OCI-LY3 (cell line): ENCODE measurements around the gene LYRM9.
"Not testable (repeated sequence)": the region's sequence is repeated elsewhere in the genome, so short reads cannot be mapped to it uniquely, and the experiment has no call there.

ENCODE experiments used
- H2AFZ ChIP-seq: fragments of 200-600, 300-600 bp; shearing (Covaris generic); 2 replicates; pipeline ENCODE4 v1.6.0; 2014; ENCODE audit warnings: antibody characterized with exemption, low read depth, low read length
- H3K27ac ChIP-seq: fragments of 200-600, 300-600 bp; sonication (generic); 2 replicates; pipeline ENCODE4 v1.5.1; 2014; ENCODE audit warnings: mild to moderate bottlenecking, low read length, moderate library complexity, mixed read lengths
- H3K27me3 ChIP-seq: fragments of 200-600, 300-600 bp; sonication (generic); 2 replicates; pipeline ENCODE4 v1.6.1; 2014; ENCODE audit warnings: low read depth, low read length, mixed read lengths
- H3K36me3 ChIP-seq: fragments of 200-600, 300-600 bp; sonication (generic); replicated peaks from 2 replicates; pipeline ENCODE3; 2014; ENCODE audit warnings: low read depth, low read length, mixed read lengths
- H3K4me1 ChIP-seq: fragments of 300-600, 200-600 bp; sonication (generic); 2 replicates; pipeline ENCODE4 v1.6.1; 2014; ENCODE audit warnings: low read length, mixed read lengths
- H3K4me2 ChIP-seq: fragments of 200-600, 300-600 bp; sonication (generic); 2 replicates; pipeline ENCODE4 v1.6.1; 2014; ENCODE audit warnings: low read length, mixed read lengths
- H3K4me3 ChIP-seq: fragments of 300-600, 200-600 bp; sonication (generic); 2 replicates; pipeline ENCODE4 v1.5.1; 2014; ENCODE audit warnings: antibody characterized with exemption, mild to moderate bottlenecking, low read length, moderate library complexity
- H3K79me2 ChIP-seq: fragments of 300-600, 200-600 bp; shearing (Covaris generic); 2 replicates; pipeline ENCODE4 v1.6.1; 2014; ENCODE audit warnings: mild to moderate bottlenecking, low read length, mixed read lengths
- H3K9ac ChIP-seq: fragments of 300-600, 200-600 bp; shearing (Covaris generic); 2 replicates; pipeline ENCODE4 v1.6.0; 2014; ENCODE audit warnings: mild to moderate bottlenecking, low read length, moderate library complexity
- H3K9me3 ChIP-seq: fragments of 200-600, 300-600 bp; shearing (Covaris generic); 2 replicates; pipeline ENCODE4 v1.6.1; 2014; ENCODE audit warnings: low read length, mixed read lengths; ENCODE audit not compliant: insufficient read depth
- H4K20me1 ChIP-seq: fragments of 200-600, 300-600 bp; sonication (generic); 2 replicates; pipeline ENCODE4 v1.6.1; 2016; ENCODE audit warnings: low read length, mixed read lengths; ENCODE audit not compliant: insufficient read depth
- EZH2phosphoT487 ChIP-seq: fragments of 200-600 bp; shearing (Covaris generic); IDR thresholded peaks from 2 replicates; pipeline ENCODE4 v1.6.1; 2018; ENCODE audit warnings: antibody characterized with exemption, mixed run types, low read depth
- TF ChIP-seq, protein P1 (sequence below): fragments of 200-600, 300-600 bp; sonication (generic); IDR thresholded peaks from 2 replicates; pipeline ENCODE4 v1.5.1; 2014; ENCODE audit warnings: antibody characterized with exemption, low read length, low read depth

The LYRM9 gene

DNA sequence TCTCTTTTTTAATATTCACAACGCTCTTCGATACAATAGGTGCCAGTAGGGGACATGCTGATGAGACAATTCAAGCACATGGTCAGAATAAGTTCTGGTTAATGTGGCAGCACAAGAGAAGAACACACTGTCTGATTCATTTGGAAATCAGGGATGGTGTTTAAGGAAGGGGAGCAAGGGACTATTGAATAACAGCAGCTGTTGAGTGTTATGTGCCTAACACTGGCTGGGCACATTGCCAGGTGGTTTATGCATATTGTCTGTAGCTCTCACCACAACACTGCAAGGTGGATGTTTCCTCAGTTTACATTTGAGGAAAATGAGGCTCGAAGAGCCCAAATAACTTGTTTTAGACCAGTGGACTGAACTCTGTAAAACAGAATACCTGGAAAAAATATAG lies 44.2 kb downstream of the LYRM9 start:
- no peak overlapping the region for H3K4me2 ChIP-seq

DNA sequence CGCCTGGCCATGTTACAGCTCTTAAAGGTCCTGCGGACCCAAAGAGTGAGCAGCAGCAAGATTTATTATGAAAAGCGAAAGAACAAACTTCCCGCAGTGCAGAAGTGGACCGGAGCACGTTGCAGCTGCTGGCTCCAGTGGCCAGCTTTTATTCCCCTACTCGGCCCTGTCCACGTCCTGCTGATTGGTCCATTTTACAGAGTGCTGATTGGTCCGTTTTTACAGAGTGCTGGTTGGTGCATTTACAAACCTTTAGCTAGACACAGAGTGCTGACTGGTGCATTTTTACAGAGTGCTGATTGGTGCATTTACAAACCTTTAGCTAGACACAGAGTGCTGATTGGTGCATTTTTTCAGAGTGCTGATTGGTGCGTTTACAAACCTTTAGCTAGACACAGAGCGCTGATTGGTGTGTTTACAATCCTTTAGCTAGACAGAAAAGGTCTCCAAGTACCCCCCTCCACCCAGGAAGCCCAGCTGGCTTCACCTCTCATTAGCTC lies 46.3 kb downstream of the LYRM9 start:
- not testable (repeated sequence) for H3K36me3 ChIP-seq, H3K27ac ChIP-seq, H3K4me1 ChIP-seq, H3K4me3 ChIP-seq, H3K9me3 ChIP-seq, H3K79me2 ChIP-seq, H3K4me2 ChIP-seq, H2AFZ ChIP-seq, H4K20me1 ChIP-seq, H3K9ac ChIP-seq
- peaks cover 15% of the 10 kb centered on the region; the same call in 1 of the 2 replicates for H3K27me3 ChIP-seq

More for the DNA sequence above, 44.2 kb downstream of the LYRM9 start:
- Histone ChIP-seq H3K27ac (no peak overlapping the region), H3K9ac (no peak overlapping the region), H3K79me2 (no peaks in the 10 kb centered on the region), H4K20me1 (no peaks in the 10 kb centered on the region), H2AFZ (no peak overlapping the region), H3K4me1 (no peaks in the 10 kb centered on the region), H3K36me3 (no peaks in the 10 kb centered on the region), H3K27me3 (peaks cover 21% of the 10 kb centered on the region), H3K4me3 (no peak overlapping the region), H3K9me3 (no peaks in the 10 kb centered on the region)
- TF ChIP-seq, protein P1, sequence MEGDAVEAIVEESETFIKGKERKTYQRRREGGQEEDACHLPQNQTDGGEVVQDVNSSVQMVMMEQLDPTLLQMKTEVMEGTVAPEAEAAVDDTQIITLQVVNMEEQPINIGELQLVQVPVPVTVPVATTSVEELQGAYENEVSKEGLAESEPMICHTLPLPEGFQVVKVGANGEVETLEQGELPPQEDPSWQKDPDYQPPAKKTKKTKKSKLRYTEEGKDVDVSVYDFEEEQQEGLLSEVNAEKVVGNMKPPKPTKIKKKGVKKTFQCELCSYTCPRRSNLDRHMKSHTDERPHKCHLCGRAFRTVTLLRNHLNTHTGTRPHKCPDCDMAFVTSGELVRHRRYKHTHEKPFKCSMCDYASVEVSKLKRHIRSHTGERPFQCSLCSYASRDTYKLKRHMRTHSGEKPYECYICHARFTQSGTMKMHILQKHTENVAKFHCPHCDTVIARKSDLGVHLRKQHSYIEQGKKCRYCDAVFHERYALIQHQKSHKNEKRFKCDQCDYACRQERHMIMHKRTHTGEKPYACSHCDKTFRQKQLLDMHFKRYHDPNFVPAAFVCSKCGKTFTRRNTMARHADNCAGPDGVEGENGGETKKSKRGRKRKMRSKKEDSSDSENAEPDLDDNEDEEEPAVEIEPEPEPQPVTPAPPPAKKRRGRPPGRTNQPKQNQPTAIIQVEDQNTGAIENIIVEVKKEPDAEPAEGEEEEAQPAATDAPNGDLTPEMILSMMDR, result no peak
- no peak for TF ChIP-seq EZH2phosphoT487

DNA sequence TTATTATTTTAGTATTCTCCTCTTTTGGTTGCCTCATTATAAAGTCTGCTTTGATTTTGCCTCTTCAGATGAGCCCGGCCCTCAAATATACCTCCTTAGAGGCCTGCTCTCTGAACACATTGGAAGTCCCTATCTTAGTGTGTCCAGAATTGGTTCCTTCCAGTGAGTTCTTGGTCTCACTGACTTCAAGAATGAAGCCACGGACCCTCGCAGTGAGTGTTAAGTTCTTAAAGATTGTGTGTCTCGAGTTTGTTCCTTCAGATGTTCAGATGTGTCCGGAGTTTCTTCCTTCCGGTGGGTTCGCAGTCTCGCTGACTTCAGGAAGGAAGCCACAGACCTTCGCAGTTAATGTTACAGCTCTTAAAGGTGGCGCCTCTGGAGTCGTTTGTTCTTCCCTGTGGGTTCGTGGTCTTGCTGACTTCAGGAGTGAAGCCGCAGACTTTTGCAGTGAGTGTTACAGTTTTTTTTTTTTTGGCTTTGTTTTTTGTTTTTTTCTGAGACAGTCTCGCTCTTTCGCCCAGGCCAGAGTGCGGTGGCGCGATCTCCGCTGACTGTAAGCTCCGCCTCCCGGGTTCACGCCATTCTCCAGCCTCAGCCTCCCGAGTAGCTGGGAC lies 47.0 kb downstream of the LYRM9 start:
- Histone ChIP-seq H3K79me2 (no peaks in the 10 kb centered on the region), H2AFZ (no peak overlapping the region), H3K4me2 (no peak overlapping the region), H3K4me1 (no peaks in the 10 kb centered on the region), H4K20me1 (no peaks in the 10 kb centered on the region), H3K27ac (no peak overlapping the region), H3K9ac (no peak overlapping the region), H3K4me3 (no peak overlapping the region), H3K9me3 (no peaks in the 10 kb centered on the region), H3K27me3 (peaks cover 15% of the 10 kb centered on the region; the same call in 1 of the 2 replicates), H3K36me3 (no peaks in the 10 kb centered on the region)
- TF ChIP-seq, protein P1, result no peak
- no peak for TF ChIP-seq EZH2phosphoT487

DNA sequence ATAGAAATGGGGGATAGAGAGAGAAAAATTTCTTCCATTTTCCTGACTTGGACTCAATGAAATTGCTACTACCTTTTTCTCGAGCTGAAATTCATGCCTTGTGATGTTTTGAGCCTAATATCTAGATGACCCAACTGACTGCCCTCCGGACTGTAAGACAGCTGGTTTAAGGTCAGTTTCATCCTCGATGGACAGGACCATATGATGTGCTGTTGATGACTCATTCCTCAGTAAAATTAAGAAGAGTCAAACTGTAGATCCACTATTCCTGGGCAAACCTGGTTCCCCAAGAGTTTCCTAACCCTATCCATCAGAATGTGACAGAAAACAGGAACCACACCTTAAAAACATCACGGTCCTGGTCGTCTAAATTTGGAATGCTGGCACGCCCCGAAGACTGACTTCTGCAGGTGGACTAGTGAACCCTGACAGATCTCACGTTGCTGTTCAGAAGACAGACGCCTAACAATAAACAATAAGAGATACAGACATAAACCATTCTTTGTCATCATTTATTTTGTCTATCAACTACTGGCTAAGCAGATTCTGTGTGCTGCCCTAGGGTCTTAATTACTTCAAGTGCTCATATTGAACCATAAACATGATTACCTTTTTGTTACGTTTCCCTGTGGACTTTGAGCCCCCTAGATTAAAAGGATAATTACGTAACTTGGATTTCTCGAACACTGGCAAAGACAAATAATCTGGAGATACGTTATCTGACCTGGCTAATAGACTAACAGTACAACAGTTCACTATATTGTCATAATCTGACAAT lies 47.7 kb downstream of the LYRM9 start:
- Histone ChIP-seq H3K4me3 (no peak overlapping the region), H3K4me2 (no peak overlapping the region), H3K36me3 (no peaks in the 10 kb centered on the region), H4K20me1 (no peaks in the 10 kb centered on the region), H3K27ac (no peak overlapping the region), H3K9ac (no peak overlapping the region), H2AFZ (no peak overlapping the region), H3K4me1 (no peaks in the 10 kb centered on the region), H3K27me3 (peaks cover 15% of the 10 kb centered on the region; the same call in 1 of the 2 replicates), H3K79me2 (no peaks in the 10 kb centered on the region), H3K9me3 (no peaks in the 10 kb centered on the region)
- no peak for TF ChIP-seq EZH2phosphoT487
- TF ChIP-seq, protein P1, result no peak
